AG10803 (cell line): ENCODE results near the gene SH3PXD2B.
A peak's percentile ranks its signal among the peaks of the same experiment; 100 is the strongest.

Experiments
- DNase-seq: peaks from one replicate; pipeline ENCODE4 v3.0.0; 2010; ENCODE audit warnings: low read depth
- H3K4me3 ChIP-seq: 2 replicates; pipeline ENCODE4 v1.5.1; 2011; ENCODE audit warnings: mild to moderate bottlenecking, low read length, control low read depth
- CTCF ChIP-seq: conservative IDR thresholded peaks from 2 replicates; pipeline ENCODE4 v1.5.1; 2011; ENCODE audit warnings: mild to moderate bottlenecking, low read length, control low read depth, inconsistent platforms

The SH3PXD2B gene

GRCh38 chr5:172424111-172424490, 30.2 kb downstream of the SH3PXD2B start:
- TF ChIP-seq CTCF: no peak
- H3K4me3 ChIP-seq: no peak overlapping the region
- DNase-seq: no peak

- H3K4me3 ChIP-seq: no peak overlapping the region
- no peak for TF ChIP-seq CTCF
- DNase-seq: no peak
These were observed 30.8 kb downstream of the SH3PXD2B start for GRCh38 chr5:172423379-172424110.

- TF ChIP-seq CTCF: no peak
- H3K4me3 ChIP-seq: no peak overlapping the region
- DNase-seq: no peak
These were observed 32.1 kb downstream of the SH3PXD2B start for GRCh38 chr5:172422255-172422654.

GRCh38 chr5:172421020-172421419, 33.3 kb downstream of the SH3PXD2B start:
- no peak for TF ChIP-seq CTCF
- H3K4me3 ChIP-seq: no peak overlapping the region
- no peak for DNase-seq

GRCh38 chr5:172420235-172420939, 33.9 kb downstream of the SH3PXD2B start:
- no peak overlapping the region for H3K4me3 ChIP-seq
- DNase-seq: peak; percentile 99
- TF ChIP-seq CTCF: no peak

GRCh38 chr5:172418862-172419814, 35.2 kb downstream of the SH3PXD2B start:
- TF ChIP-seq CTCF: no peak
- DNase-seq: no peak
- H3K4me3 ChIP-seq: no peak overlapping the region
